HCT116 (cell line): ENCODE measurements around the gene APOBEC3F.

ENCODE experiments used
- EZH2phosphoT487 ChIP-seq: fragments of 200-600 bp; IDR thresholded peaks from 2 replicates; pipeline ENCODE4 v1.6.1; 2018; ENCODE audit warnings: antibody characterized with exemption, borderline replicate concordance
- POLR2AphosphoS5 ChIP-seq: IDR thresholded peaks from 2 replicates; pipeline ENCODE4 v1.6.1; 2011; ENCODE audit warnings: mild to moderate bottlenecking, low read depth, low read length, moderate library complexity
- RAD21 ChIP-seq: IDR thresholded peaks from 2 replicates; pipeline ENCODE4 v1.6.1; 2012; ENCODE audit warnings: low read depth, mild to moderate bottlenecking

DNA sequence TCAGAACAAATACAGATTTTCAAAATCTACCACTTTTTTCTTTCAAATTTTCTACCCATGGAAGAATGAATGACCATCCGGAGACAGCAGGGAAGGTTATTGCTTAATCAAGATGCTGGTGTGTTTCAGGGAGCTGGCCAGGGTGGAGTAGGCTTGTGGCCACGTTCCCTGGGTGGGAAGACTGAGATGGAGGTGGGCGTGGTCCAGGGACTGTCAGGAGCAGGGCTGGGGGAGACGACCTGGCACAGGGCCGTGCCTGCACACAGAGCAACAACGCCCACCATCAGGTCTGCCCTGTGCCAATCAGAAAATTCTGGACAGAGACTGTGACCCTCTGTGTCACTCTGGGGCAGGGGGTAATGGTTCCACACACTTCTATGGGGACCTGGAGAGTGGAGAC is 49.3 kb downstream of the APOBEC3F start:
- no peak for TF ChIP-seq RAD21
- no peak for TF ChIP-seq POLR2AphosphoS5
- no peak for TF ChIP-seq EZH2phosphoT487
